HG03378 (cell line): ENCODE results near the gene RBM4.

Source experiments
- ATAC-seq: cut with Tn5 transposase; IDR thresholded peaks from one replicate; pipeline ENCODE4 v1.9.1; 2021; ENCODE audit warnings: mild to moderate bottlenecking, moderate library complexity; ENCODE audit not compliant: unreplicated experiment

The RBM4 gene

DNA sequence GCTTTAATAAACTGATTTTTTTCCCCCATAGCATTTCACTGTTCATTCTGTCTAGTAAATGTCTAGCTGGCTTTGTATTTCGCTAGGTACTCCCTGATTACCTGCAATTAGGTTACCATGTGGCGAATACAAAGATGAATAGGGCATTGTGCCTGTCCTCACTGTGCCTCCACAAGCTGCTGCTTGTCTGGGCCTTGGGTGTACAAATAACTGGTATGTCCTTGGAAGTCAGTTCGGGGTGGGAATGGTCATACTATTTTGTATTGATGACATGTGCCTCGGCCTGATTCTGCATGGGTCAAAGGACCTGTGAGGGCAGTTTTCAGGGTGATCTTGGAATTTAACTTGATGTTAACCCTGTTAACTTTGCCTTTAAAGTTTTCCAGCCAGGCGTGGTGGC, 11.4 kb downstream of the RBM4 start:
- no peak for ATAC-seq

DNA sequence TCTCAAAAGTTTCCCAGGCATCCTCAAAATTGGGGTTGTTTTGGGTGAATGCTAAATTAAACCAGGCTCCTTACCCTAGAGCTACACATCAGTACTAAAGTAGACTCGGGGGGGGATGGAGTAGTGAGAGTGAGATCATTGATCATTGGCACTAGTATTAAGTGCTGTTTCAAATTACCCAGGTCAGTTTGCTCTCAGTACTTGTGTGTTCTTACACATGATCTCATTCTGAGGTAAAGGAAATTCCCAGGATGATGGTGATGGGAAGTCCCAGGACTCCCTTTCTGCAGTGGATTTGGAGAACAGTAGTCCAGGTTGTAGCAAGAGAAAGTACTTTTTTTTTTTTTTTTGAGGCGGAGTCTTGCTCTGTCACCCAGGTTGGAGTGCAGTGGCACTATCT, 12.5 kb downstream of the RBM4 start:
- ATAC-seq: no peak

DNA sequence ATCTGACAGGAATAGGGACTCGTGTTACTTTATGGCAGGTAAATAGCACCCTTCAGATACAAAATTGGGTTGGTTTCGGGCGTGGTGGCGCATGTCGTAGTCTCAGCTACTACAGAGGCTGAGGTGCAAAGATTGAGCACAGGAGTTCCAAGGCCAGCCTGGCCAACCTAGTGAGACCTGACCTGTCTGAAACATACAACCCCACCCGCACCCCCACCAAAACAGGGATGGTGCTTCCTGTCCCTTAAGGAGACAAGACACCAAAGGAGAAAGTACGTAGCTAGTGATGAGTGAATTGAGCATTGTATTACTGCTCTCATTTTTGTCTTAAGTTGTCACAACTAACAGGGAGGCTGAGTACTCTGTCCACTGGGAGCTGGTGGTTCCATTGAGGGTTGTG, 14.1 kb downstream of the RBM4 start:
- no peak for ATAC-seq

DNA sequence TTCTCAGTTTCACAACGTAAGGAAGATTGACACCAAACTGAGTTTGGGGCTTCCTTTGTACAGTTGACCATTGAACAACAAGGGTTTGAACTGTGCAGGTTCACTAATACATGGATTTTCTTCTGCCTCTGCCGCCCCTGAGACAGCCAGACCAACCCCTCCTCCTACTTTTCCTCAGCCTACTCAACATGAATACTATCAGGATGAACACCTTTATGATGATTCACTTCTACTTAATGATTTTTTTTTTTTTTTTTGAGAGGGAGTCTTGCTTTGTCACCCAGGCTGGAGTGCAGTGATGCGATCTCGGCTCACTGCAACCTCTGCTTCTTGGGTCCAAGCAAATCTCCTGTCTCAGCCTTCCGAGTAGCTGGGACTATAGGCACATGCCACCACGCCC, 14.6 kb downstream of the RBM4 start:
- no peak for ATAC-seq

DNA sequence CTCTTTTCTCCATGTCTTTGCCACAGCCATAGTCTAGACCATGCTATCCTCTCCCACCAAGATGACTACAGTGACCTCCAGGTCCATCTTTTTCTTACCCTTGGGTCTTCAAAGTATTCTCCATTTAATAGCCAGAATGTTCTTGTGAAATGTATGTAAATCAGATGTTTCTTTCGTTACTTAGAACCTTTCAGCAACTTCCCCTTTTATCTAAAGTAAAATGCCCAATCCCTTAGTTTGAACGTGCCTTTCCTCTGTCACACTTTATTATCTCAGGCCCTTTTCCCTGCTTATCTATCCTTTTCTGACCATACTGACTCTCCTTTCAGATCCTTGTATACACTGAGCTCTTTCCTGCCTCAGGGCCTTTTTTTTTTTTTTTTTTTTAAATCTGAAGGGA, 21.3 kb downstream of the RBM4 start:
- ATAC-seq: no peak

DNA sequence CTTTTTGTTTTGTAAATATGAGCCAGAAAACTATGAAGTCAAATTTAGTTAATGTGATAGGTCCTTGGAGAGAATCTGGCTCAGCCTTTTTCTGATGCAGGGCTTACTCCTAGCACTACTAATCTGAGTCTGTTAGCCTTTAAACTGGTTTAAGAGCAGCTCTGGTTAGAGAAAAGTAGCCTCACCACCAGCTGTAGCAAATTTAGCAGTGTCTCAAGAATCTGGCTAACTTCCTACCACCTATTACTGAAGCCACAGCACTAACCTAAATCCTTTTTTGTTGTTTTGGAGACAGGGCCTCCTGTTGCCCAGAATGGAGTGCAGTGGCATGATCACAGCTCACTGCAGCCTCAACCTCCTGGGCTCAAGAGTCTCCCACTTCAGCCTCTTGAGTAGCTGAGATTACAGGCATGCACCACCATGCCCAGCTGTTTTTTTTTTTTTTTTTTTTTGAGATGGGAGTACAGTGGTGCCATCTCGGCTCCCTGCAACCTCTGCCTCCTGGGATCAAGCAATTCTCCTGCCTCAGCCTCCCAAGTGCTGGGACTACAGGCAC, 25.3 kb downstream of the RBM4 start:
- ATAC-seq: no peak

DNA sequence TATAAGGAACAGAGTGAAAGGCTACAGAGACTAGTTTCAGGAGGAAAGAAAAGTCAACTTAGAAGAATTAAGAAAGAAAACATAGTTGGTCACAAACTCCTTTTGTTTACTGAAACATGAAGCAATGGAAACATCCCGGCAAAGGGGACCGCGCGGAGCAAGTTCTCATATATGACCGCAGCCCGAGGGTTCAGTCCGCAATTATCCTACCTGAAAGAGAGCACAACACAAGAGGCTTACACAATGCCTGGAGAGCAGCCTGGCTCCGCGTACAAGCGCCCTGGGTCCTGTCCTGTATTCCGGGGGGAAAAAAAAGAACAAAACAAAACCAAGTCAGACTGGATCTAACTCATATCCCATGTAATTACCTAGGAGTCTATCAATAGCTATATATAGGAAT, 26.9 kb downstream of the RBM4 start:
- no peak for ATAC-seq

DNA sequence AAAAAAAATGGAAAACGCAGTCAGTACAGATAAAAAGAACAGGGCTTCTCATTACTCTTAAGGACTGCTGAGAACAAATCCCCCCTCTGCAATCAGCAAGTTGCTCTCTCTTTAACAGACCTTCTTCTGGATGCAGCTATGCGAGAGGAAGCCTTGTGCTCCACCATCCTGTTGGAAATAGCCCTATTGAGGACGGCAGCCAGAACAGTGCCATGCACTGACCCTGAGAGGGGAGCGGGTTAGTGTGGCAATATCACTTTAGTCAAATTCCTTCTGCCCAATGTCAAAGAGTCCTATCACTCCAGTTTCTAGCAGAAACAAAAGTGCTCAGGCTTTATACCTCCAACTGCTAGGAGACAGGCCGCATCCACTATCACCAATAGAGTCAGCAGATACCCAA, 32.3 kb downstream of the RBM4 start:
- no peak for ATAC-seq

DNA sequence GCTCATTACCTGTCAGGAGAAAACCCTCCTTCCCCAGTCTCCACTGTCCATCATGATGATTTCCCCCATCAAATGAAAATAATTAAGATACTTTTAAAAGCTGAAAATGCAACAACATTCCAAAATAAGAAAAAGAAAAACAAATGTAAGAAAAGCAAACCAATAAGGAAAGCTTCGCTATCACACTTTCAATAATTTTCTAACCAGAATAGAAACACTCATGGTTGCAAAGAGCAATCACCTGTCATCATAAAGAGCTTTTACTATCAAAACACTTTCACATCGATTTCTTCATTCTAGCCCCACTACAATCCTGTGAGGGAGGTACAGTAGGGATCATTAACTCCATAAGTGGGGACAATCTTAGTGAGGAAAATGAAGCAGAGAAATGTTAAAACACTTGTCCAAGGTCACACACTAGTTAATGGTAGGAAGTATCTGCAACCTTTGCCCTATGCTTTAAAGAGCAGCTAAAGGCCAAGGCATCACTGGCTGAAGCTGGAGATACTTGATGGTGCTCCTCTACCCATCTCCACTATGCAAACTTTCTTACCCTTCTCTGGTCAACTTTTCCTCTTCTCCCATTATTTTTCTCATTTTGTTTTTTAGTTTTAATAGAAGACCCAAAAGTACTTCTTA, 36.6 kb downstream of the RBM4 start:
- ATAC-seq: no peak

DNA sequence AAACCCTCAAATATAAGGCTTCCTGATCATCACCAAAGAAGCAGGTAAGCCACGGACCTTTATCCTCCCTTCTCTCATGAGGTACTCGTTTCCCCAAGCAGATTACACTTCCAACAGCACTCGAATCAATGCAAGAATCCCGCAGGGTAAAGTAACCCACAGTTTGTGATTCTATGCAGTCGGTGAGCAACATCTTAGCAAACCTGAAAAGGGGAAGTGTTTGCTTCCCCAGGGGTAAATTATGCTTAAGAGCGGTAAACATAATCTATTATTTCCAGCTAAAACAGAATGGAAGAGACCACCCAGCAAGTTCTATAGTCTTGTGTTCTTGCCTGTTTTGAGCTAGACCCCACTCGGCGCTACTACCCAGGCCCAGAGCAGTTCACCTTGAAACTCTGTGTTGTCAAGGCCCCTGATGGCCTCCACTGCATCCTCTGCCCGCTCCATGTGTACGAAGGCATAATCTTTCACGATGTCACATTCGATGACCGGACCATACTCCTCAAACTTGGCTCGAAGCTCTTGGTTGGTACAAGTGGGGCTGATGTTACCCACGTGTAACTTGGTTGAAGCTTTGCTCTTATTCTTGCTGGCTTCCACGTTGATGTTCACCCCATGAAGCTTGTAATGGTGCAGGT, 37.9 kb downstream of the RBM4 start:
- ATAC-seq: no peak

DNA sequence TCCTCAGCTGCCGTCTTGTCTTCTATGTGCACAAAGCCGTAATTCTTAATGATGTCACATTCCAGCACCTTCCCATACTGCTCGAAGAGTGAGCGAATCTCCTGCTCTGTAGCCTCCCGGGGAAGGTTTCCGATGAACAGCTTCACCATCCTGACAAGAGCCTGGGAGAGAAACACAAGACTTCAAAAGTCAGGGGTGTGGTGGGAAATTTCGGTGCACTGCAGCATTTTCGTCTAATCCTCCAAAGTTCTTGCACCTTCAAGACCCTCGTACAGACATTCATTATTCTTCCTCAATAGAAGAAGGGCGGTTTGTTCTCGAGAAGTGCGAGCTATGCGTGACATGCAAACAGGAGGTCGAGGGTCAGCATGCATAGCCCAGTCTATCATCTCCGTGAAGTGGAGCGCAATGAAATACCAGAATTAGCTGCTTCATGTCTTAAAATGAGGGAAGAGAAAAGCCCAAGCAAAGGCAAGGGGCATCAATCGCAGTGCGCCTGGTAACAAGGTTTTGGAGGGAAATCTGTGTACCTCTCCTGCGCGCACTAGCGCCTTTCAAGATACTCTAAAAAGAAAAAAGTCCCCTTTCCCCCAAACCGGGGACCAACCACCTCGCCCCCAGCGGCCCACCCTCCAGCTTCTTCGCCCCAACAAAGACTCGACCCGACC, 38.6 kb downstream of the RBM4 start:
- no peak for ATAC-seq

DNA sequence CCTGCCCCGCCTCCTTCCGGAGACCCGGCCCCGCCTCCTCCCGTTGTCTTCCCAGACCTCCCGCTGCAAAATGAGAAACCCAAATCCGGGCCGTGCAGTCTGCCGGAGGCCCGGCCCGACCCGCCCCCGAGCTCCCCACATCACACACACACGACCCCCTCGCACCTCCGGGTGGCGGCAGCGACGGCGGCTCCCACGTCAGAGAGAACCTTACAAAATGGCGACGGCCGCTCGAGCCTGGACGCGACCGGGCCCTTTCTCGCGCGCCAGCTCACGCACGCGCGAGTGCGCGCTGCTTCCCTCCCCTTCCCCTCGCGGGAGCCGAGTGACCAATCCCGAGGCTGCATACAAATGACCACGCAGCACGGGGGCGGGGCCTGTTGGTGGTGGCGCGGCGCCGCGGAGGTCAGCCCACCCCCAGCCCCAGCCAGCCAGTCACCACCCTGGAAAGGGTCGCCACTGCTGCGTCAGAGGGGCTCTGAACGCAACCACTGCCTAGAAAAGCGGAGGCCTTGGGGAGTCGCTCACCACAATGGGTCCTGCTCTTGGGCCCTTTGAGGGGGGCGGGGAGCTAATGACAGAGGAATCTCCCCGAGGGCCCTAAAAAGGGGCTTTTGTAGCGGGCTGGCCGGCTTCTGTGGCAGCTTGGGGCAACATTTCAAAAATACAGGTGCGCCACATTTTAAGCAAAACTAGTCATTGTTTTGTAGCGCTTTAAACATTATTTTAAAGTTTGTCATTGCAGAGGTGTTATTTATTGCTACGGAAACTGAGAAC, 39.3 kb downstream of the RBM4 start, which contains the start of gene RBM4B:
Gene RBM4B, minus strand, starts transcription at position 289 of the 777 bp plus-strand sequence. CDS start 808 bp downstream, outside the sequence.
- peak; percentile 53 for ATAC-seq

DNA sequence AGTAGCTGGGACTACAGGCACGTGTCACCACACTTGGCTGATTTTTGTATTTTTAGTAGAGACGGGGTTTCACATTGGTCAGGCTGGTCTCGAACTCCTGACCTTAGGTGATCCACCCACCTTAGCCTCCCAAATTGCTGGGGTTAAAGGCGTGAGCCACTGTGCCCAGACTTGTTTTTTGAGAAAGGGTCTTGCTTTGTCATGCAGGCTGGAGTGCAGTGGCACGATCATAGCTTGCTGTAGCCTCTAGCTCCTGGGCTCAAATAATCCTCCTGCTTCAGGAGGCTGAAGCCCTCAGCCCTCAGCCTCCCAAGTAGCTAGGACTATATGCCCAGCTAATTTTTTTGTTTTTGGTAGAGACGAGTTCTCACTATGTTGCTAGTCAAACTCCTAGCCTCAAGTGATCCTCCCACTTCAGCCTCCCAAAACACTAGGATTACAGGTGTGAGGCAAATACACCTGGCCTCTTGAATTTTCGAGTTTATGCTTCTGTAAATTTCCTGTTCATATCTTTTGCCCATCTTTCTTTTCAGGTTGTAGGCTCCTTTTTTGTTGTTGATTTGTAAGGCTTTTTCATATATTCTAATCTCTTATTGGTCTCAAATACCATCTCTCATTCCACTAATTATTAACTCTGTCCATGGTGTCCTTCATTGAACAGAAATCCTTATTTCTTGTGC, 42.6 kb downstream of the RBM4 start:
- ATAC-seq: no peak

DNA sequence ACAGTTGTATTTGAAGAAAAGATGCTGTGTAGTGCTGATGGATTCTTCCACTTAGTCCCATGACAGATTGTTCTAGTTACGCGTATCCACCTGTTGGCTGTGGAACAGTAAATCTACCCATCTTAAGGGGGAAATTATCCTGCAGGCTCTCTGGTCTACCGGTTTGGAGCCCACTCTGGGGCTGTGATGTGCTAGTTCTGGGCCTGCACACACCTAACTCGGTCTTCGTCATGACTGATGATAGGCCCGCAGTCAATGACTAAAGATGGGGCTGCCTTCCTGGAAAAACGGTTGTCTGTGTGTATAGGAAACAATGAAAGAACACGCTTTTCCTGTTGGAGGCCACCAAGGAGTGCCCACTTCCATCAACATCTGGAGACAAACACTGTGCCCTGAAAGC, 45.4 kb downstream of the RBM4 start:
- ATAC-seq: no peak

DNA sequence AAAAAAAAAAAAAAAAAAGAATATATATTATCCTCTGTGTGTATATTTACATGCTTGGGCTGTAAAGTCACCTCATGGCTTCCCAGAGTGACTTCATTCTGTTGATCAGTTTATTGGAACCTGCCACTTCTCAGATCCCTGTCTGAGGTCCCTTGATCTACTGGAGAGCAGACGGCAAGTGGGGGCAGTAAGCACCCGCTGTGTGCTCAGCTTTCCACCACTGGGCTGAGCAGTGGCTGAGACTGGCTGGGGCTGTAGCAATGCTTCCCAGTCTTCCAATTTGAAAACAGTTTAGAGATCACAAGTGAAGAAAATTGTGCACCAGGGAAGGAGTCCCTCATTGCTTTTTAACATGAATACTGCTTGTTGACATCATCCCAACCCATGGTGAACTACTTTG, 46.1 kb downstream of the RBM4 start:
- ATAC-seq: no peak

DNA sequence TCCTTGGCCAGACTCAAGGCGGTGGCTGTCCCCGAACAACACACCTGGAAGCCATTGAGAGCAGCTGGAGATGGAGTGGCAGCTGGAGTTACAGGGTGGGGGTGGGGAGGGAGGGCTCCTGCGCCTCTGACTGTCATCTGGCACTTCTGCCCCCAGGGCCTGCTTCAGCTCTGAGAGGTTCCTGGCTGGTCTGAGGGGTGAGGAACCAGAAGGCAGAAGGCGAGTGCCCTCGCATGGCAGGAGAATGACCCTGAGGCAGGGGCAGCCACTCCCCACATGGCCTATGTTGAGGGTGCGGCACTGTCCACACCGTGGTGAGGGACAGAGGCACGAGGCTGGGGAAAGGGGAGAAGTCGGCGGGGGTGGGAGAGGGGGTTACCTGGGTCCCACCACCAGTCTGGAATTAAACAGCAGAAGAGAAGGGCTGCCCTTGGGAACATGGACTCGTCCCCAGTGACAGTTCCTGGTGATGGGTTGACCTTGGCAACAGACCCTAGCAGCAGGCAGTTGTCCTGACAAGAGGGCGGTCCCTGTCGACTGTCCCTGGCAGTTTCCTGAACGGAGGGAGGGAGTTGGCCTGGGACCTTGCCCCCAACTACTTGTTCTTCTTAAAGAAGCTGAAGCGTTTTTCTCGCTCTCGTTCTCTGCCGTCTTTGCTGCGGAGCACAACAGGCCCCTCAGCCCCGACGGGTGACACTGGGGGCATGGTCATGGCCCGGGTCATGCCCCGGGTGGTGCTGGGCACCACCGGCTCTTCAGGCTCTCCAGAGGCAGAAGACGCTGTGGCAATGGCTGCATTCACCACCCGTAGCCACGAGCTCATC, 47.0 kb downstream of the RBM4 start:
- ATAC-seq: no peak

DNA sequence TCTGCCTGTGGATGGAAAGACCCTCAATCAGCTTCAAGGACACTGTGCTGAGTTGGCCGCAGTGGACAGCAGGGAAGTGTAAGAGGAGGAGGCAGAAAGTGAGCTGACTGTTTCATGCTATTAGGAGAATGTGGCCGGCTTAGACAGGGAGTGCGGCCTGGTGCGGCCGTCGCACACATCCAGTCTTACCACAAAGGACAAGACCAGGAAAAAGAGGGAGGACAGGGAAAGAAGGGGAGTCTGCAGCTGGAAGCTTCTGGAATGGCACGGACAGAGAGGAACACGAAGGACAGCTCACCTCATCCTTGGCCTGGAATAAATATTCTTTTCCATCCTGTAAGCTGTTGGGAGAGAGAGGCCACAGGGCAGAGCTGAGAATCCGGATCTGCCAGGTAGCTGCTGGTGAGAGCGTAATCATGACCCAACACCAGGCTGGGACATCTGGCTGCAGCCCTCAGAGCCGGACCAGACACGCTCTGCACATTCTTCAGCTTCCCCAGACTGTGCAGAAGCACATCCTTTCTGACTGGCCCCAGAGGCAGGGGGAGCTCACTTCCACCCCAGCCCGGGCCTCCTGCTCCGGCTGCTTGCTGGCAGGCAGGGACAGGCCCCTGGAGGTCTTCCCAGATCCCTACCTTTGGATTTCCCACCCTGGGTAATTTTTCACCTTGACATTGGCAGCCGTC, 47.7 kb downstream of the RBM4 start:
- ATAC-seq: no peak

DNA sequence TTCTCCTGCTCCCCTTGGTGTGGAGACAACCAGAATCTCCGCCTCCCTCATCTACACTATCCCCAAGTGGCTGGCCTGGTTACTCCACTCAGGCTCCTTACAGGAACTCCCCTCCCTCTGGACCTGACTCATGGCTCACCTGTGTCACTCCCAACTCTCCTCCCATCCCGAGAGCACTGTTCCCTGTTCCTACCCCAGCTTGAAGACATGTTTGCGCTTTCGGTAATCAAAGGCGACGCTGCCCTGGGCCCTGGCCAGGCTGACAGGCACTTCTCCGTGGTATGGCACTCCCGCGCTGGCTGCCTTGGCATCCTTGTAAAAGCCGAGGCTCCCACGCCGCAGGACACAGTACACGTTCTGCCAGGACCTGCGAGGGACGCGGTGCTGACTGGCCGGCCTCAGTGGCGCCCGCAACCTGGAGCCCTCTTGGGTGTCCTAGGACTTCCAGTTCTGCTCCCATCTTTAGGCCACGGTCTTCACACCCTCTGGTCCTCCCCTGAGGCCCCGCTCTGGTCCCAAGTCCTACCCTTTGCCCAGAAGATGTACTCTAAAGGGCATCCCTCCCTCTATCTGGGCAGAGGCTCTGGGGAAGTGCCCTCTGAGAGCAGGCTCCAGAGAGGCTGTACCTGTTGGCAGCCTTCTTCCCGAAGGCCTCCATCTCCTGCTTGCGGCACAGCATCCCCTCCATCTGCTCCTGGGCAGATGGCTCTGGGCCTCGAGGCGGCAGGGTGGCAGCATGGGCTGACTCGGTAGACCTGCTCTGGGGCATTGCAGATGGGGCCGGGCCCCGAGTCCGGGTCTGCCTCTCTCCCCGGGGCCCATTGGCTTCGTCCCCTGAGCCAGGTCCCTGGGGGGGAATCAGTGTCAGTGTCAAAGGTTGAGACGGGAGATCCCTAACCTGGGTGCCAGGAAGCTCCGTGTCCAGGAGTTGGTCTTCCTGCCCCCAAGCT, 48.6 kb downstream of the RBM4 start:
- ATAC-seq: no peak
